HepG2 (cell line): Measurements from ENCODE around the gene CDC42BPG. TPM values are rescaled to one million over a fixed set of nuclear protein-coding genes. Genes with fewer than 3 reads are reported as not detected.

Source experiments
- ATAC-seq: fragments of 200-7000 bp; cut with Tn5 transposase; 3 replicates; pipeline ENCODE4 v1.9.1; 2020; ENCODE audit warnings: mild to moderate bottlenecking, moderate library complexity
- BruUV-seq: library from RNA; stranded (reverse); fragments of 400-500 nt; replicated peaks from 2 replicates; lab custom pipeline; 2021; lab: Mats Ljungman, UMichigan
- CTCF ChIA-PET: fragments of 300-600 bp; formaldehyde crosslinking; extraction: SDS; loops from one replicate; lab custom pipeline; 2021; ENCODE audit warnings: low total read pairs, inconsistent platforms, low intra/inter-chr PET ratio; lab: Yijun Ruan, JAX
- POLR2A ChIA-PET: fragments of 350-600 bp; sonication (Branson Sonifier 250); formaldehyde crosslinking; loops from one replicate; lab custom pipeline; 2020; ENCODE audit warnings: antibody characterized with exemption, inconsistent platforms; lab: Yijun Ruan, JAX
- DNase-seq: peaks from one replicate; pipeline ENCODE4 v3.0.0-alpha.2; 2015; ENCODE audit warnings: low spot score
- FAIRE-seq: peaks from 3 replicates; lab custom pipeline; 2011; peaks lifted over from hg19 to GRCh38; lab: Jason Lieb, UNC
- H2AFZ ChIP-seq: one replicate; pipeline ENCODE4 v1.6.1; 2011; ENCODE audit warnings: low read length, inconsistent platforms
- H3K27ac ChIP-seq: fragments of 300-600 bp; 3 replicates; pipeline ENCODE4 v1.8.0; 2011; ENCODE audit warnings: mixed run types, mild to moderate bottlenecking, mixed read lengths, low read length, inconsistent platforms; ENCODE audit not compliant: insufficient read depth; ENCODE audit errors: extremely low read length
- H3K27me3 ChIP-seq, 2 experiments: fragments of 200-600 bp in 1 of 2; 2 replicates in 1 of 2; 3 replicates in 1 of 2; pipeline versions ENCODE4 v1.6.0 to v1.8.0; 2011; ENCODE audit warnings: low read length in 2 of 2, mild to moderate bottlenecking in 2 of 2, moderate library complexity in 2 of 2, inconsistent platforms in 1 of 2; ENCODE audit not compliant: insufficient read depth in 2 of 2, control insufficient read depth in 1 of 2
- H3K36me3 ChIP-seq, 2 experiments: fragments of 200-600 bp in 1 of 2; replicated peaks in 1 of 2; 2 replicates in 1 of 2; 3 replicates in 1 of 2; pipeline versions ENCODE4 v1.5.1 to v1.8.0; 2011; ENCODE audit warnings: low read length in 2 of 2, inconsistent platforms in 1 of 2; ENCODE audit not compliant: insufficient read depth in 2 of 2, control insufficient read depth in 1 of 2
- H3K4me1 ChIP-seq: 2 replicates; pipeline ENCODE4 v1.5.1; 2012; ENCODE audit warnings: low read length, inconsistent platforms; ENCODE audit not compliant: insufficient read depth
- H3K4me2 ChIP-seq: 2 replicates; pipeline ENCODE4 v1.6.0; 2011; ENCODE audit warnings: low read depth, low read length, inconsistent platforms
- H3K4me3 ChIP-seq, 3 experiments: fragments of 200-600 bp in 1 of 3; sonication (generic), shearing (Covaris generic) in 1 of 3; replicated peaks in 1 of 3; 2 replicates each; pipeline ENCODE4 v1.5.1; 2011 to 2016; ENCODE audit warnings: low read length in 3 of 3, inconsistent platforms in 2 of 3, low read depth in 2 of 3, mild to moderate bottlenecking in 2 of 3, control low read depth in 1 of 3, mixed read lengths in 1 of 3; ENCODE audit not compliant: insufficient read depth in 1 of 3
- H3K79me2 ChIP-seq: one replicate; pipeline ENCODE4 v1.6.1; 2011; ENCODE audit warnings: low read length, inconsistent platforms; ENCODE audit not compliant: insufficient read depth
- H3K9ac ChIP-seq: 2 replicates; pipeline ENCODE4 v1.6.0; 2011; ENCODE audit warnings: mild to moderate bottlenecking, low read depth, low read length, inconsistent platforms; ENCODE audit not compliant: insufficient read depth
- H3K9me3 ChIP-seq: 2 replicates; pipeline ENCODE4 v1.5.1; 2012; ENCODE audit warnings: mild to moderate bottlenecking, low read length
- H4K20me1 ChIP-seq: 2 replicates; pipeline ENCODE4 v1.6.0; 2011; ENCODE audit warnings: inconsistent platforms, mild to moderate bottlenecking, low read length, moderate library complexity; ENCODE audit not compliant: insufficient read depth
- DMAP1 ChIP-seq: IDR thresholded peaks from 2 replicates; pipeline ENCODE4 v1.6.1; 2016
- MED13 ChIP-seq: sonication (generic); formaldehyde crosslinking; IDR thresholded peaks from 2 replicates; pipeline ENCODE4 v1.5.0; 2020; ENCODE audit warnings: missing genetic modification reagents
- MIER2 ChIP-seq: IDR thresholded peaks from 2 replicates; pipeline ENCODE4 v1.6.1; 2016; ENCODE audit warnings: missing biosample characterization, missing genetic modification reagents
- RFXAP ChIP-seq: sonication (generic); formaldehyde crosslinking; IDR thresholded peaks from 2 replicates; pipeline ENCODE4 v1.4.0; 2020; ENCODE audit warnings: missing genetic modification reagents, borderline replicate concordance
- TBX2 ChIP-seq: sonication (generic); formaldehyde crosslinking; IDR thresholded peaks from 2 replicates; pipeline ENCODE4 v1.5.0; 2020; ENCODE audit warnings: missing genetic modification reagents, mild to moderate bottlenecking, borderline replicate concordance
- TEAD2 ChIP-seq: sonication (generic); formaldehyde crosslinking; IDR thresholded peaks from 2 replicates; pipeline ENCODE4 v1.9.0; 2021; ENCODE audit warnings: missing genetic modification reagents
- ZNF337 ChIP-seq: sonication (generic); formaldehyde crosslinking; IDR thresholded peaks from 2 replicates; pipeline ENCODE4 v1.5.1; 2020; ENCODE audit warnings: missing genetic modification reagents, low read depth, mild to moderate bottlenecking, borderline replicate concordance
- ZNF350 ChIP-seq: sonication (generic); formaldehyde crosslinking; IDR thresholded peaks from 2 replicates; pipeline ENCODE4 v1.4.0; 2020; ENCODE audit warnings: mild to moderate bottlenecking, low read depth, missing genetic modification reagents, borderline replicate concordance
- ZNF382 ChIP-seq: sonication (generic); formaldehyde crosslinking; IDR thresholded peaks from 2 replicates; pipeline ENCODE4 v1.5.0; 2020; ENCODE audit warnings: missing genetic modification reagents, mild to moderate bottlenecking, borderline replicate concordance
- ZNF652 ChIP-seq: IDR thresholded peaks from 2 replicates; pipeline ENCODE4 v1.6.1; 2016; ENCODE audit warnings: low read depth, borderline replicate concordance
- ZNF670 ChIP-seq: sonication (generic); formaldehyde crosslinking; IDR thresholded peaks from 2 replicates; pipeline ENCODE4 v1.8.0; 2022; ENCODE audit warnings: mild to moderate bottlenecking, missing genetic modification reagents, borderline replicate concordance
- WGBS: methylation state at CpG from one replicate; pipeline ENCODE4 v1.1.6; 2017; ENCODE audit warnings: low lambda C conversion rate; 5-methylcytosine and 5-hydroxymethylcytosine counted together
- in situ Hi-C: cut with HindIII; loops from 2 replicates; pipeline ENCODE4 v1.10.0; 2017; ENCODE audit warnings: low pct_unique_long_range_greater_than_20kb; ENCODE audit not compliant: extremely low pct_ligation_motif_present
- intact Hi-C: fragments of 100-400 bp; cut with micrococcal nuclease; formaldehyde crosslinking; loops from one replicate; pipeline ENCODE4 v1.10.0; 2022; ENCODE audit not compliant: unreplicated experiment
- polyA plus RNA-seq, 8 experiments: library from polyadenylated mRNA; depleted of rRNA in 3 of 8; stranded (reverse) in 7 of 8; unstranded in 1 of 8; fragments of >200 nt; fragmentation: Illumina TruSeq in 4 of 8; extraction: Trizol in 4 of 8; gene quantifications; 2 replicates each; pipeline versions ENCODE4 v1.2.1 to v1.2.3, GENCODE V29; 2011 to 2016; ENCODE audit warnings: low read depth in 4 of 8, missing spikeins in 1 of 8, mixed read lengths in 1 of 8; ENCODE audit not compliant: insufficient read depth in 1 of 8
- total RNA-seq, 5 experiments: library from RNA; depleted of rRNA; stranded (reverse); fragments of >200 nt; fragmentation: Illumina TruSeq; extraction: Trizol; gene quantifications; 2 replicates each; pipeline ENCODE4 v1.2.3, GENCODE V29; 2016; ENCODE audit warnings: low read depth in 1 of 5
- TF ChIP-seq, protein P1 (sequence below): sonication (generic); formaldehyde crosslinking; IDR thresholded peaks from 2 replicates; pipeline ENCODE4 v1.8.1; 2023; ENCODE audit warnings: mild to moderate bottlenecking, inconsistent platforms, moderate library complexity, missing genetic modification reagents, borderline replicate concordance
- TF ChIP-seq, protein P2 (sequence below): fragments of 450-650 bp; IDR thresholded peaks from 2 replicates; pipeline ENCODE4 v1.6.1; 2017; ENCODE audit warnings: mild to moderate bottlenecking
- TF ChIP-seq, protein P3 (sequence below), 2 experiments: sonication (generic) in 1 of 2; formaldehyde crosslinking in 1 of 2; IDR thresholded peaks; 2 replicates each; pipeline versions ENCODE4 v1.4.0 to v1.6.1; 2018 to 2020; ENCODE audit warnings: missing genetic modification reagents in 2 of 2, borderline replicate concordance in 1 of 2, low read depth in 1 of 2, mild to moderate bottlenecking in 1 of 2, missing biosample characterization in 1 of 2

The CDC42BPG gene
- total and polyA plus RNA-seq, 2 of the 13 experiments (the other 11 are each of a cell fraction or from before 2014, with no cell fraction given) = 0.55 to 1.4 TPM

DNA sequence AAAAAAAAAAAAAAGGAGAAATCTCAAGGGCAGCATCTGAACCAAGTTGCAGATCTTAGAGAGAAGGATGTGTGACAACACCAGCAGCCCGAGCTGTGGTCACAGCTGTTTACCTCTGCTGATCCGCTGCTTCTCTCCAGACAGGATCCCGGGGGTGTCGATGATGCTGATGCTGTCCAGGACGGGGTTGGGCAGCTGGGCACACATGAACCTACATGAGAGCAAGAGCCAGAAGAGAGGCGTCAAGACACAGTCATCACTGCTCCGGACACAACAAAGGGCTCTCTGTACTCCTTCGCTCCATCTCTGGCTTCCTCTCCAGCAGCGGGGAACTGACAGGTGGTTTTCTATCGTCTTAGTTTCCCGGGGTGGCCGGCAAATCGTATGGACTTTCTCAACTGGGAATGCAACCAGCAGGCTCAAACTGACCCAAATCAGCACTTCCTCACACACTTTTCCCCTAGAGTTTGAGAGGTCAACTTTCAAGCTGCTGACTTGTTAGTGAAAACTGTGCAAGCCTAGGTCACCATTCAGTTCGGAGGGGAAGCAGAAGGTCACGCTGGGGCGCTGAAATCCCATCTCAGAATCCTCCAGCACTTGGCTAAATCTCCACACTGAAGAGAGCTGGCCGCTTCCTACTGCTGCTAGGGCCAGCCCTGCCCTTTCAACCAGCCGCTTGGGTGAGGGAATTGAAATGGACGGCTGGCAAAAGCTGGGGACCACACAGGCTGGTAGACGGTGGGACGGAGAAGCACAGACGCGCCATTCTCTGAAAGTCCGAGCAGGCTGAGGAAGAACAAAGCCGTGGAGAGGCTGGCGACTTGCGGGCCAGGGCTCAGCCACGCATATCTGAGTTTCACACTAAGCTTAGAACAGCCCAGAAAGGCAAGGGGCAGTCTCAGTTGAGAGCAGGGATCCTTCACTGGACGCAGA lies 30.1 kb upstream of the CDC42BPG start:
- Histone ChIP-seq H3K27me3 (no peaks in the 10 kb centered on the region; a peak in 1 of 5 replicates), H3K4me1 (peaks cover 85% of the 10 kb centered on the region), H3K9me3 (no peaks in the 10 kb centered on the region), H2AFZ (no peak overlapping the region), H3K9ac (no peak overlapping the region), H3K4me3 (no peak overlapping the region), H3K4me2 (peak overlapping the region; percentile 98; the same call in 1 of the 2 replicates), H4K20me1 (no peaks in the 10 kb centered on the region; the same call in 1 of the 2 replicates), H3K27ac (no peak overlapping the region), H3K36me3 (peaks cover 2 to 11% of the 10 kb centered on the region in 2 experiments; a peak in 2 of 5 replicates), H3K79me2 (peaks cover 56% of the 10 kb centered on the region)
- in situ Hi-C loops (no loop called here), intact Hi-C loops (no loop called here)
- POLR2A ChIA-PET = interaction anchor here (0.9 to 10.4 kb wide), 3 partner anchors 14 to 24 kb away, joined by 4 to 132 read pairs (median 23); no protein-coding TSS in a partner anchor
- CTCF ChIA-PET = no interaction called here
- no peak for ATAC-seq
- no TSS peak for BruUV-seq
- WGBS = 93% methylated on average over 27 of the region's 29 CpGs
- DNase-seq = no peak
- no peak for FAIRE-seq
- no peak for TF ChIP-seq MIER2 (CRISPR knock-in tag)
- TF ChIP-seq DMAP1 (CRISPR knock-in tag) = no peak
- TF ChIP-seq, protein P1, sequence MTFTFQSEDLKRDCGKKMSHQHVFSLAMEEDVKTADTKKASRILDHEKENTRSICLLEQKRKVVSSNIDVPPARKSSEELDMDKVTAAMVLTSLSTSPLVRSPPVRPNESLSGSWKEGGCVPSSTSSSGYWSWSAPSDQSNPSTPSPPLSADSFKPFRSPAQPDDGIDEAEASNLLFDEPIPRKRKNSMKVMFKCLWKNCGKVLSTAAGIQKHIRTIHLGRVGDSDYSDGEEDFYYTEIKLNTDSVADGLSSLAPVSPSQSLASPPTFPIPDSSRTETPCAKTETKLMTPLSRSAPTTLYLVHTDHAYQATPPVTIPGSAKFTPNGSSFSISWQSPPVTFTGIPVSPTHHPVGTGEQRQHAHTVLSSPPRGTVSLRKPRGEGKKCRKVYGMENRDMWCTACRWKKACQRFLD (CRISPR knock-in tag) = no peak
- TF ChIP-seq ZNF350 (CRISPR knock-in tag) = no peak
- no peak for TF ChIP-seq ZNF652 (CRISPR knock-in tag)
- TF ChIP-seq RFXAP = no peak
- no peak for TF ChIP-seq TEAD2 (CRISPR knock-in tag)
- TF ChIP-seq MED13 = no peak
- TF ChIP-seq, protein P2, sequence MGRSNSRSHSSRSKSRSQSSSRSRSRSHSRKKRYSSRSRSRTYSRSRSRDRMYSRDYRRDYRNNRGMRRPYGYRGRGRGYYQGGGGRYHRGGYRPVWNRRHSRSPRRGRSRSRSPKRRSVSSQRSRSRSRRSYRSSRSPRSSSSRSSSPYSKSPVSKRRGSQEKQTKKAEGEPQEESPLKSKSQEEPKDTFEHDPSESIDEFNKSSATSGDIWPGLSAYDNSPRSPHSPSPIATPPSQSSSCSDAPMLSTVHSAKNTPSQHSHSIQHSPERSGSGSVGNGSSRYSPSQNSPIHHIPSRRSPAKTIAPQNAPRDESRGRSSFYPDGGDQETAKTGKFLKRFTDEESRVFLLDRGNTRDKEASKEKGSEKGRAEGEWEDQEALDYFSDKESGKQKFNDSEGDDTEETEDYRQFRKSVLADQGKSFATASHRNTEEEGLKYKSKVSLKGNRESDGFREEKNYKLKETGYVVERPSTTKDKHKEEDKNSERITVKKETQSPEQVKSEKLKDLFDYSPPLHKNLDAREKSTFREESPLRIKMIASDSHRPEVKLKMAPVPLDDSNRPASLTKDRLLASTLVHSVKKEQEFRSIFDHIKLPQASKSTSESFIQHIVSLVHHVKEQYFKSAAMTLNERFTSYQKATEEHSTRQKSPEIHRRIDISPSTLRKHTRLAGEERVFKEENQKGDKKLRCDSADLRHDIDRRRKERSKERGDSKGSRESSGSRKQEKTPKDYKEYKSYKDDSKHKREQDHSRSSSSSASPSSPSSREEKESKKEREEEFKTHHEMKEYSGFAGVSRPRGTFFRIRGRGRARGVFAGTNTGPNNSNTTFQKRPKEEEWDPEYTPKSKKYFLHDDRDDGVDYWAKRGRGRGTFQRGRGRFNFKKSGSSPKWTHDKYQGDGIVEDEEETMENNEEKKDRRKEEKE = no peak
- TF ChIP-seq, protein P3, sequence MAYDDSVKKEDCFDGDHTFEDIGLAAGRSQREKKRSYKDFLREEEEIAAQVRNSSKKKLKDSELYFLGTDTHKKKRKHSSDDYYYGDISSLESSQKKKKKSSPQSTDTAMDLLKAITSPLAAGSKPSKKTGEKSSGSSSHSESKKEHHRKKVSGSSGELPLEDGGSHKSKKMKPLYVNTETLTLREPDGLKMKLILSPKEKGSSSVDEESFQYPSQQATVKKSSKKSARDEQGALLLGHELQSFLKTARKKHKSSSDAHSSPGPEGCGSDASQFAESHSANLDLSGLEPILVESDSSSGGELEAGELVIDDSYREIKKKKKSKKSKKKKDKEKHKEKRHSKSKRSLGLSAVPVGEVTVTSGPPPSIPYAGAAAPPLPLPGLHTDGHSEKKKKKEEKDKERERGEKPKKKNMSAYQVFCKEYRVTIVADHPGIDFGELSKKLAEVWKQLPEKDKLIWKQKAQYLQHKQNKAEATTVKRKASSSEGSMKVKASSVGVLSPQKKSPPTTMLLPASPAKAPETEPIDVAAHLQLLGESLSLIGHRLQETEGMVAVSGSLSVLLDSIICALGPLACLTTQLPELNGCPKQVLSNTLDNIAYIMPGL (CRISPR knock-in tag; IDR thresholded peaks at IDR 0.05; ENCODE audit: borderline replicate concordance in 1 of 2, low read depth in 1 of 2) = no peak
- TF ChIP-seq TBX2 (CRISPR knock-in tag) = no peak
- TF ChIP-seq ZNF382 (CRISPR knock-in tag) = no peak
- no peak for TF ChIP-seq ZNF337 (CRISPR knock-in tag)
- TF ChIP-seq ZNF670 (CRISPR knock-in tag) = no peak
